HL-60 (cell line): ENCODE results near the gene TRIM47.
A peak's percentile ranks its signal among the peaks of the same experiment; 100 is the strongest.

Experiments used
- DNase-seq, 2 experiments: peaks; one replicate each; pipeline ENCODE4 v3.0.0-alpha.2; 2010 to 2020; ENCODE audit warnings: low read depth in 1 of 2, low spot score in 1 of 2
- H3K27ac ChIP-seq: fragments of 250-450 bp; sonication (Bioruptor Pico); replicated peaks from 2 replicates; pipeline ENCODE4 v1.5.1; 2020; ENCODE audit warnings: mild to moderate bottlenecking, moderate library complexity
- H3K27me3 ChIP-seq: fragments of 250-450 bp; sonication (Bioruptor Pico); 2 replicates; pipeline ENCODE4 v1.5.1; 2021; ENCODE audit warnings: mild to moderate bottlenecking, moderate library complexity; ENCODE audit not compliant: insufficient read depth, poor library complexity, severe bottlenecking
- H3K4me3 ChIP-seq: replicated peaks from 2 replicates; pipeline ENCODE4 v1.5.1; 2011; ENCODE audit warnings: mild to moderate bottlenecking, control low read depth, low read length; ENCODE audit not compliant: insufficient read depth
- CTCF ChIP-seq: IDR thresholded peaks from one replicate; pipeline ENCODE4 v1.5.1; 2011; ENCODE audit warnings: low read length, control low read depth, inconsistent platforms; ENCODE audit not compliant: insufficient read depth
- GABPA ChIP-seq: IDR thresholded peaks from 2 replicates; pipeline ENCODE4 v1.6.1; 2012; ENCODE audit warnings: low read depth
- POLR2AphosphoS5 ChIP-seq: IDR thresholded peaks from 2 replicates; pipeline ENCODE4 v1.6.1; 2012; ENCODE audit warnings: low read depth
- REST ChIP-seq: IDR thresholded peaks from 2 replicates; pipeline ENCODE4 v1.6.1; 2012; ENCODE audit warnings: low read depth; ENCODE audit not compliant: insufficient replicate concordance
- SPI1 ChIP-seq: IDR thresholded peaks from 2 replicates; pipeline ENCODE4 v1.6.1; 2012; ENCODE audit warnings: low read depth, mild to moderate bottlenecking, borderline replicate concordance

The TRIM47 gene

GRCh38 chr17:75906143-75906884 is 27.9 kb upstream of the TRIM47 start:
- H3K4me3 ChIP-seq, result no peak overlapping the region
- TF ChIP-seq CTCF (no peak), REST (no peak), GABPA (no peak), SPI1 (no peak), POLR2AphosphoS5 (no peak)
- H3K27ac ChIP-seq, result peak overlapping the region; percentile 78
- no peaks in the 10 kb centered on the region for H3K27me3 ChIP-seq
- DNase-seq, result no peak

GRCh38 chr17:75904749-75905521 is 26.6 kb upstream of the TRIM47 start, which contains the start of gene MRPL38:
TSS of gene MRPL38 (minus strand) at chr17:75904884. CDS start at chr17:75904875, 9 bp downstream.
- TF ChIP-seq REST (no peak), CTCF (peak; percentile 54), SPI1 (peak; percentile 2; the same call in 1 of the 2 replicates), POLR2AphosphoS5 (peak; percentile 75)
- peak; percentile 96 for DNase-seq
- Histone ChIP-seq H3K27me3 (no peaks in the 10 kb centered on the region), H3K4me3 (peak within 1 kb of the TSS; percentile 85), H3K27ac (peak within 1 kb of the TSS; percentile 78)

- no peak overlapping the region for H3K27ac ChIP-seq
- TF ChIP-seq SPI1 (no peak), REST (no peak), GABPA (no peak), POLR2AphosphoS5 (no peak), CTCF (no peak)
- no peaks in the 10 kb centered on the region for H3K27me3 ChIP-seq
- no peak overlapping the region for H3K4me3 ChIP-seq
- no peak for DNase-seq
Observed at GRCh38 chr17:75902406-75902805, 24.0 kb upstream of the TRIM47 start.
